OCI-LY7 (cell line): ENCODE data around the gene ANK3. TPM values are rescaled to one million over a fixed set of nuclear protein-coding genes. Genes with fewer than 3 reads are reported as not detected.

Experiments used
- BruUV-seq: library from RNA; stranded (reverse); fragments of 400-500 nt; replicated peaks from 2 replicates; lab custom pipeline; 2021; lab: Mats Ljungman, UMichigan
- CTCF ChIA-PET: fragments of 300-600 bp; sonication (Branson Sonifier 250); formaldehyde crosslinking; loops from one replicate; lab custom pipeline; 2022; ENCODE audit warnings: antibody characterized with exemption; ENCODE audit not compliant: unreplicated experiment; lab: Charles Lee
- POLR2A ChIA-PET: fragments of 300-600 bp; sonication (Branson Sonifier 250); formaldehyde crosslinking; loops from one replicate; lab custom pipeline; 2022; ENCODE audit warnings: antibody characterized with exemption; lab: Charles Lee
- DNase-seq: peaks from one replicate; pipeline ENCODE4 v3.0.0-alpha.2; 2015; ENCODE audit warnings: low spot score
- H2AFZ ChIP-seq: fragments of 200-600 bp; sonication (generic), shearing (Covaris generic); 2 replicates; pipeline ENCODE4 v1.6.1; 2014; ENCODE audit warnings: mild to moderate bottlenecking, antibody characterized with exemption, low read length, moderate library complexity
- H3K27ac ChIP-seq: fragments of 200-600 bp; sonication (generic); 2 replicates; pipeline ENCODE4 v1.5.1; 2014; ENCODE audit warnings: mixed run types, low read depth, mild to moderate bottlenecking, moderate library complexity, low read length, inconsistent platforms; ENCODE audit not compliant: poor library complexity, severe bottlenecking
- H3K36me3 ChIP-seq: fragments of 200-600 bp; sonication (generic); 2 replicates; pipeline ENCODE4 v1.6.1; 2014; ENCODE audit warnings: mild to moderate bottlenecking, antibody characterized with exemption, low read length, moderate library complexity, mixed read lengths; ENCODE audit not compliant: insufficient read depth
- H3K4me1 ChIP-seq: fragments of 200-600 bp; sonication (generic); 2 replicates; pipeline ENCODE4 v1.5.1; 2014; ENCODE audit warnings: mild to moderate bottlenecking, low read length; ENCODE audit not compliant: insufficient read depth, poor library complexity, severe bottlenecking
- H3K4me2 ChIP-seq: fragments of 200-600 bp; sonication (generic); 2 replicates; pipeline ENCODE4 v1.6.1; 2014; ENCODE audit warnings: mild to moderate bottlenecking, low read length
- H3K4me3 ChIP-seq: fragments of 200-600 bp; sonication (generic); 2 replicates; pipeline ENCODE4 v1.5.1; 2014; ENCODE audit warnings: mild to moderate bottlenecking, low read depth, low read length; ENCODE audit not compliant: poor library complexity, severe bottlenecking
- H3K79me2 ChIP-seq: fragments of 200-600 bp; sonication (generic); 2 replicates; pipeline ENCODE4 v1.6.1; 2016; ENCODE audit warnings: low read depth, mild to moderate bottlenecking, low read length, moderate library complexity, mixed read lengths; ENCODE audit not compliant: insufficient read depth
- H3K9me2 ChIP-seq: fragments of 200-600 bp; sonication (generic); 2 replicates; pipeline ENCODE4 v1.6.1; 2016; ENCODE audit warnings: mild to moderate bottlenecking, low read length, mixed read lengths; ENCODE audit not compliant: insufficient read depth
- H3K9me3 ChIP-seq: fragments of 200-600 bp; sonication (generic); 2 replicates; pipeline ENCODE4 v1.6.1; 2014; ENCODE audit warnings: mild to moderate bottlenecking, mixed run types, low read length, mixed read lengths
- H4K20me1 ChIP-seq: fragments of 200-600 bp; sonication (generic); 2 replicates; pipeline ENCODE4 v1.6.1; 2014; ENCODE audit warnings: mild to moderate bottlenecking, antibody characterized with exemption, low read length, moderate library complexity, mixed read lengths; ENCODE audit not compliant: insufficient read depth
- CTCF ChIP-seq: fragments of 200-600 bp; sonication (generic); conservative IDR thresholded peaks from 2 replicates; pipeline ENCODE4 v1.5.1; 2014; ENCODE audit warnings: mild to moderate bottlenecking, antibody characterized with exemption, low read length, moderate library complexity, mixed read lengths
- EZH2phosphoT487 ChIP-seq: fragments of 200-600 bp; sonication (generic); IDR thresholded peaks from 2 replicates; pipeline ENCODE4 v1.6.1; 2018; ENCODE audit warnings: low read depth, borderline replicate concordance, mild to moderate bottlenecking, mixed run types, antibody characterized with exemption, low read length, moderate library complexity, mixed read lengths
- intact Hi-C: fragments of 100-400 bp; cut with micrococcal nuclease; formaldehyde crosslinking; loops from one replicate; pipeline ENCODE4 v1.10.0; 2022; ENCODE audit not compliant: unreplicated experiment
- total RNA-seq, 2 experiments: library from RNA; depleted of rRNA in 1 of 2; stranded (reverse); fragments of >200 nt in 1 of 2; shearing (Covaris generic) in 1 of 2; gene quantifications; 2 replicates each; pipeline ENCODE4 v1.2.3, GENCODE V29; 2014 to 2022

Gene ANK3
- total RNA-seq, 2 experiments from 2014 or later, result 0.13 to 0.49 TPM

DNA sequence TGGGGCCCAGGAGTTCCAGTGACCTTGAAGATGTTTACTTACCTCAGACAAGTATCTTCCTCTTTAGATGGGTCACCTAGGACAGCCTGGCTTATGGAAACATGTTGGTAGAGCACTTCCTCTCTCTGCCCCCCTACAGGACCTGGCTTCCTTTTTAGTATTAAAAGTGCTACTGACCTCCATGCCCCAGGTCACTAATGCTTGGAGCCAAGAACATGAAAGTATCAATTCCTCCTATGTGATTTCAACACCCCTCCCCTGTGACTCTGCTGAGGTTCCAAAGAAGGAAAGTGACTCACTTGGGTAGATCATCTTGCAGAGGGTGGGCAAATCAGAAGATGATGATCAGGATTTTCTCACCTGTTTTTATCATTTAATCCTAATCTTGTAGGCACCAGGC is 358.0 kb downstream of the ANK3 start:
- no peaks in the 10 kb centered on the region for H3K9me3 ChIP-seq
- ChIA-PET CTCF (no interaction called here), POLR2A (interaction anchor here (0.6 to 0.9 kb wide), 3 partner anchors 8 to 284 kb away, joined by 4 to 6 read pairs (median 4); no protein-coding TSS in a partner anchor)
- H3K79me2 ChIP-seq, result no peaks in the 10 kb centered on the region
- no peaks in the 10 kb centered on the region for H4K20me1 ChIP-seq
- TF ChIP-seq EZH2phosphoT487 (no peak), CTCF (no peak)
- H2AFZ ChIP-seq, result no peak overlapping the region
- DNase-seq, result no peak
- H3K4me2 ChIP-seq, result no peak overlapping the region
- no peaks in the 10 kb centered on the region for H3K9me2 ChIP-seq
- no TSS peak for BruUV-seq
- intact Hi-C loops, result loop anchor here (1.0 to 10.0 kb wide), 4 partner anchors 166 to 787 kb away; no protein-coding TSS in a partner anchor
- no peak overlapping the region for H3K4me3 ChIP-seq
- no peaks in the 10 kb centered on the region for H3K36me3 ChIP-seq
- no peaks in the 10 kb centered on the region for H3K4me1 ChIP-seq
- H3K27ac ChIP-seq, result no peak overlapping the region

DNA sequence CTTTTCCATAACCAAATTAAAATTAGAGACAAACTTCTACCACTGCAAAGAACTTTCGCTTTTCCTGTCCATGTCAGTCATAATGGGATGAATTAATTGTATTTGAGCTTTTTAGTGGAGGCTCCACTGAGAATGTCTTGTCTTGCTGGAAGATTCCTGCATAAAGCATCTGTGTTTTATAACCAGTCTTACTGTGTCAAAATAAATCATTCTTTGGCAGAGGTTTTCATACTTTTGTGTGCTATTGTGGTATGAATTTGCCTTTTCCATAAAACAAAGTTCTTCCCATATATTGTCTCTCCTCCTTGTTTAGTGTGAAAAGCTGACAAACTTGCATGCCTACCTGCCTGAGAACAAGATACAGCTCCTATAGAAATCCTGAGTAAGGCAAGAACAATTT is 358.5 kb downstream of the ANK3 start:
- Histone ChIP-seq H3K4me1 (no peaks in the 10 kb centered on the region), H3K27ac (no peak overlapping the region), H3K79me2 (no peaks in the 10 kb centered on the region), H2AFZ (no peak overlapping the region), H4K20me1 (no peaks in the 10 kb centered on the region), H3K4me2 (no peak overlapping the region), H3K4me3 (no peak overlapping the region), H3K36me3 (no peaks in the 10 kb centered on the region), H3K9me2 (no peaks in the 10 kb centered on the region), H3K9me3 (no peaks in the 10 kb centered on the region)
- intact Hi-C loops, result loop anchor here (1.0 to 10.0 kb wide), 3 partner anchors 166 to 786 kb away; no protein-coding TSS in a partner anchor
- TF ChIP-seq CTCF, result no peak
- TF ChIP-seq EZH2phosphoT487, result no peak
- no peak for DNase-seq
- ChIA-PET POLR2A (no interaction called here), CTCF (no interaction called here)
- BruUV-seq, result no TSS peak

DNA sequence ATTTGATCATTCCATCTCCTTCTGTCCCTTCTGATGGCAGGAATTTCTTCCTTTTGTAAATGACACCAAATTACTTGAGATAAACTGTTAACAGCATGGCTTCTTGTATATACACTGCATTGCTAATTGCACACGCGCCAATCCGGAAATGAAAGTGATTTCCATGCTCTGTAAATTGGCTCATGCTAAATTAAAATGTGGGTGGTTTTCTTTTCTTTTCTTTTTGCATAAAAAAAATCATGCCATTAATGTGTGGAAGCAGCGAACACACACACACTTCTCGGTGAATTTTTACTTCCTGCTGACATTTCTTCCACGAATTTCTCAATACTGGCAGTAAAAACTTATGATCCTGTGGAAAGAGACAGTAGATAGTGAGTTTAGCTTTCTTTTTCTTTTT is 360.2 kb downstream of the ANK3 start:
- no peak overlapping the region for H3K4me3 ChIP-seq
- no TSS peak for BruUV-seq
- no peaks in the 10 kb centered on the region for H3K9me3 ChIP-seq
- H3K9me2 ChIP-seq, result no peaks in the 10 kb centered on the region
- POLR2A ChIA-PET, result interaction anchor here (0.6 kb wide), 1 partner anchor 15 kb away, joined by 3 read pairs; no protein-coding TSS in a partner anchor
- CTCF ChIA-PET, result no interaction called here
- H3K27ac ChIP-seq, result no peak overlapping the region
- H3K4me1 ChIP-seq, result no peaks in the 10 kb centered on the region
- no peak overlapping the region for H3K4me2 ChIP-seq
- no peak overlapping the region for H2AFZ ChIP-seq
- intact Hi-C loops, result no loop called here
- no peaks in the 10 kb centered on the region for H3K36me3 ChIP-seq
- H3K79me2 ChIP-seq, result no peaks in the 10 kb centered on the region
- TF ChIP-seq EZH2phosphoT487 (no peak), CTCF (no peak)
- no peaks in the 10 kb centered on the region for H4K20me1 ChIP-seq
- no peak for DNase-seq
